Mononuclear cell (primary cell): Measurements from ENCODE around the gene PDLIM4. TPM values are rescaled to one million over a fixed set of nuclear protein-coding genes. Genes with fewer than 3 reads are reported as not detected.

Experiments
- H3K27me3 ChIP-seq: 2 replicates; pipeline ENCODE4 v1.6.0; 2011; ENCODE audit warnings: low read length, control low read depth; ENCODE audit not compliant: insufficient read depth
- H3K4me1 ChIP-seq: 2 replicates; pipeline ENCODE4 v1.5.1; 2011; ENCODE audit warnings: mild to moderate bottlenecking, low read length, control low read depth; ENCODE audit not compliant: insufficient read depth
- H3K4me3 ChIP-seq: 2 replicates; pipeline ENCODE4 v1.5.1; 2011; ENCODE audit warnings: mild to moderate bottlenecking, low read length, moderate library complexity
- H3K9me3 ChIP-seq: 2 replicates; pipeline ENCODE4 v1.5.1; 2011; ENCODE audit warnings: low read depth, mild to moderate bottlenecking, control low read depth, low read length
- total RNA-seq: library from RNA; depleted of rRNA; stranded (reverse); fragments of >200 nt; gene quantifications from one replicate; pipeline ENCODE4 v1.2.3, GENCODE V29; 2012

The PDLIM4 gene
- total RNA-seq, 1 donor: not detected

GRCh38 chr5:132294728-132295504, 37.4 kb downstream of the PDLIM4 start:
- no peaks in the 10 kb centered on the region for H3K9me3 ChIP-seq
- peaks cover 80% of the 10 kb centered on the region for H3K4me1 ChIP-seq
- H3K4me3 ChIP-seq: peak overlapping the region; percentile 67

GRCh38 chr5:132295505-132296411, 38.3 kb downstream of the PDLIM4 start:
- no peaks in the 10 kb centered on the region for H3K9me3 ChIP-seq
- no peaks in the 10 kb centered on the region for H3K27me3 ChIP-seq
- H3K4me3 ChIP-seq: peak overlapping the region; percentile 67
- H3K4me1 ChIP-seq: peaks cover 82% of the 10 kb centered on the region

More at GRCh38 chr5:132294728-132295504, 37.4 kb downstream of the PDLIM4 start:
- no peaks in the 10 kb centered on the region for H3K27me3 ChIP-seq

- Histone ChIP-seq H3K4me3 (peak overlapping the region; percentile 67), H3K9me3 (no peaks in the 10 kb centered on the region), H3K27me3 (no peaks in the 10 kb centered on the region), H3K4me1 (peaks cover 83% of the 10 kb centered on the region)
Observed at GRCh38 chr5:132296412-132297016, 39.0 kb downstream of the PDLIM4 start.

GRCh38 chr5:132297211-132297940, 39.9 kb downstream of the PDLIM4 start:
- Histone ChIP-seq H3K4me3 (no peak overlapping the region), H3K4me1 (peaks cover 83% of the 10 kb centered on the region), H3K27me3 (no peaks in the 10 kb centered on the region), H3K9me3 (no peaks in the 10 kb centered on the region)

- H3K27me3 ChIP-seq: no peaks in the 10 kb centered on the region
- H3K4me3 ChIP-seq: no peak overlapping the region
- no peaks in the 10 kb centered on the region for H3K9me3 ChIP-seq
- H3K4me1 ChIP-seq: peaks cover 75% of the 10 kb centered on the region
Observed at GRCh38 chr5:132298298-132299212, 41.1 kb downstream of the PDLIM4 start.

GRCh38 chr5:132299917-132300316, 42.4 kb downstream of the PDLIM4 start:
- H3K4me1 ChIP-seq: peaks cover 67% of the 10 kb centered on the region
- H3K9me3 ChIP-seq: no peaks in the 10 kb centered on the region
- no peak overlapping the region for H3K4me3 ChIP-seq
- H3K27me3 ChIP-seq: no peaks in the 10 kb centered on the region

- Histone ChIP-seq H3K9me3 (no peaks in the 10 kb centered on the region), H3K4me1 (peaks cover 59% of the 10 kb centered on the region), H3K27me3 (no peaks in the 10 kb centered on the region), H3K4me3 (no peak overlapping the region)
Observed at GRCh38 chr5:132300577-132301343, 43.3 kb downstream of the PDLIM4 start.

GRCh38 chr5:132301344-132302271, 44.1 kb downstream of the PDLIM4 start:
- Histone ChIP-seq H3K9me3 (no peaks in the 10 kb centered on the region), H3K27me3 (no peaks in the 10 kb centered on the region), H3K4me1 (peaks cover 51% of the 10 kb centered on the region), H3K4me3 (no peak overlapping the region)

GRCh38 chr5:132302413-132302812, 44.9 kb downstream of the PDLIM4 start:
- no peak overlapping the region for H3K4me3 ChIP-seq
- H3K9me3 ChIP-seq: no peaks in the 10 kb centered on the region
- H3K4me1 ChIP-seq: peaks cover 43% of the 10 kb centered on the region
- no peaks in the 10 kb centered on the region for H3K27me3 ChIP-seq

GRCh38 chr5:132303589-132303988, 46.1 kb downstream of the PDLIM4 start:
- H3K4me3 ChIP-seq: no peak overlapping the region
- H3K9me3 ChIP-seq: no peaks in the 10 kb centered on the region
- H3K4me1 ChIP-seq: peaks cover 39% of the 10 kb centered on the region
- H3K27me3 ChIP-seq: no peaks in the 10 kb centered on the region

GRCh38 chr5:132305420-132305819, 47.9 kb downstream of the PDLIM4 start:
- Histone ChIP-seq H3K4me3 (no peak overlapping the region), H3K4me1 (peaks cover 30% of the 10 kb centered on the region), H3K9me3 (no peaks in the 10 kb centered on the region), H3K27me3 (no peaks in the 10 kb centered on the region)

- no peaks in the 10 kb centered on the region for H3K27me3 ChIP-seq
- H3K9me3 ChIP-seq: no peaks in the 10 kb centered on the region
- H3K4me1 ChIP-seq: peaks cover 8% of the 10 kb centered on the region
- no peak overlapping the region for H3K4me3 ChIP-seq
Observed at GRCh38 chr5:132308701-132309100, 51.2 kb downstream of the PDLIM4 start.
